Mammary epithelial cell (primary cell): ENCODE data around the gene ASF1A.
A peak's percentile ranks its signal among the peaks of the same experiment; 100 is the strongest.

Experiments used
- CTCF ChIP-seq, 2 donors: IDR thresholded peaks in 1 of 2; conservative IDR thresholded peaks in 1 of 2; 2 replicates each; pipeline ENCODE4 v1.5.1; 2011 to 2012; ENCODE audit warnings: inconsistent platforms in 2 of 2, low read length in 2 of 2, mild to moderate bottlenecking in 2 of 2, control low read depth in 1 of 2, low read depth in 1 of 2; ENCODE audit not compliant: insufficient read depth in 1 of 2; ENCODE audit errors: extremely low read depth in 1 of 2
- EZH2 ChIP-seq: IDR thresholded peaks from 2 replicates; pipeline ENCODE4 v1.6.1; 2012; ENCODE audit warnings: low read length, inconsistent platforms, borderline replicate concordance

- TF ChIP-seq CTCF (conservative IDR thresholded peaks at IDR 0.05 in 1 of 2, IDR thresholded peaks at IDR 0.05 in 1 of 2; ENCODE audit: extremely low read depth in 1 of 2, insufficient read depth in 1 of 2, low read depth in 1 of 2, low read length in 2 of 2) (peak in 1 of 2 donors; percentile 10), EZH2 (no peak)
Measured at GRCh38 chr6:118930680-118931079, 36.7 kb downstream of the ASF1A start.
